ENCODE data around the gene ARF6. TPM values are rescaled to one million over a fixed set of nuclear protein-coding genes. Genes with fewer than 3 reads are reported as not detected.
"Not testable (repeated sequence)": the region's sequence is repeated elsewhere in the genome, so short reads cannot be mapped to it uniquely, and the experiment has no call there.

ARF6 gene
- total RNA-seq, 1 donor from 2014 or later, result 55.8 TPM

GRCh38 chr14:49897414-49897813, 4.5 kb downstream of the ARF6 start:
- H3K36me3 Mint-ChIP-seq (ENCODE audit: low read depth), result peaks cover 15% of the 10 kb centered on the region
- H3K27me3 Mint-ChIP-seq (ENCODE audit: low read depth), result no peaks in the 10 kb centered on the region
- peak overlapping the region; percentile 69 for H3K4me3 Mint-ChIP-seq
- H3K4me1 Mint-ChIP-seq, result peaks cover 36% of the 10 kb centered on the region
- no peak for TF ChIP-seq CTCF (conservative IDR thresholded peaks at IDR 0.05)
- no peak overlapping the region for H3K27ac Mint-ChIP-seq (ENCODE audit: unreplicated experiment)
- no peaks in the 10 kb centered on the region for H3K9me3 Mint-ChIP-seq
- no peak for DNase-seq (ENCODE audit: low read depth, low spot score)

GRCh38 chr14:49897965-49898364, 5.1 kb downstream of the ARF6 start:
- Mint-ChIP-seq H3K27ac (ENCODE audit: unreplicated experiment) (no peak overlapping the region), H3K9me3 (no peaks in the 10 kb centered on the region), H3K27me3 (ENCODE audit: low read depth) (no peaks in the 10 kb centered on the region), H3K4me1 (peaks cover 35% of the 10 kb centered on the region), H3K4me3 (no peak overlapping the region), H3K36me3 (ENCODE audit: low read depth) (peaks cover 15% of the 10 kb centered on the region)
- no peak for DNase-seq (ENCODE audit: low read depth, low spot score)
- TF ChIP-seq CTCF (conservative IDR thresholded peaks at IDR 0.05), result no peak

- Mint-ChIP-seq H3K4me1 (peaks cover 35% of the 10 kb centered on the region), H3K36me3 (ENCODE audit: low read depth) (peaks cover 15% of the 10 kb centered on the region), H3K4me3 (no peak overlapping the region), H3K9me3 (no peaks in the 10 kb centered on the region), H3K27ac (ENCODE audit: unreplicated experiment) (no peak overlapping the region), H3K27me3 (ENCODE audit: low read depth) (no peaks in the 10 kb centered on the region)
- DNase-seq (ENCODE audit: low read depth, low spot score), result no peak
- no peak for TF ChIP-seq CTCF (conservative IDR thresholded peaks at IDR 0.05)
Measured at GRCh38 chr14:49898485-49898884, 5.6 kb downstream of the ARF6 start.

GRCh38 chr14:49900973-49901372, 8.1 kb downstream of the ARF6 start:
- no peak for DNase-seq (ENCODE audit: low read depth, low spot score)
- Mint-ChIP-seq H3K27me3 (ENCODE audit: low read depth) (no peaks in the 10 kb centered on the region), H3K36me3 (ENCODE audit: low read depth) (peaks cover 5% of the 10 kb centered on the region), H3K9me3 (no peaks in the 10 kb centered on the region), H3K4me3 (no peak overlapping the region), H3K27ac (ENCODE audit: unreplicated experiment) (no peak overlapping the region), H3K4me1 (peaks cover 13% of the 10 kb centered on the region)
- TF ChIP-seq CTCF (conservative IDR thresholded peaks at IDR 0.05), result no peak

- not testable (repeated sequence) for H3K4me1 Mint-ChIP-seq; H3K27me3 Mint-ChIP-seq (ENCODE audit: low read depth); H3K9me3 Mint-ChIP-seq; DNase-seq (ENCODE audit: low read depth, low spot score); H3K4me3 Mint-ChIP-seq; H3K36me3 Mint-ChIP-seq (ENCODE audit: low read depth); H3K27ac Mint-ChIP-seq (ENCODE audit: unreplicated experiment)
Measured at GRCh38 chr14:49902679-49903246, 9.9 kb downstream of the ARF6 start.

GRCh38 chr14:49904270-49904669, 11.4 kb downstream of the ARF6 start:
- H3K4me1 Mint-ChIP-seq, result no peaks in the 10 kb centered on the region
- no peak overlapping the region for H3K4me3 Mint-ChIP-seq
- H3K27me3 Mint-ChIP-seq (ENCODE audit: low read depth), result no peaks in the 10 kb centered on the region
- no peaks in the 10 kb centered on the region for H3K9me3 Mint-ChIP-seq
- no peak overlapping the region for H3K27ac Mint-ChIP-seq (ENCODE audit: unreplicated experiment)
- no peak for TF ChIP-seq CTCF (conservative IDR thresholded peaks at IDR 0.05)
- DNase-seq (ENCODE audit: low read depth, low spot score), result no peak
- no peaks in the 10 kb centered on the region for H3K36me3 Mint-ChIP-seq (ENCODE audit: low read depth)

Data from neural crest cell (in vitro differentiated cells).